ENCODE data around the gene NPHS1.
"Not testable (repeated sequence)": the region's sequence is repeated elsewhere in the genome, so short reads cannot be mapped to it uniquely, and the experiment has no call there.

NPHS1 gene

GRCh38 chr19:35811317-35812219, 40.7 kb downstream of the NPHS1 start:
- no peak for DNase-seq

- DNase-seq, result no peak
These were observed 44.7 kb downstream of the NPHS1 start for GRCh38 chr19:35807633-35808032.

GRCh38 chr19:35806597-35806996, 45.7 kb downstream of the NPHS1 start:
- DNase-seq, result no peak

GRCh38 chr19:35805526-35806102, 46.7 kb downstream of the NPHS1 start:
- DNase-seq, result no peak

- no peak for DNase-seq
These were observed 50.5 kb downstream of the NPHS1 start for GRCh38 chr19:35801828-35802227.

GRCh38 chr19:35797663-35798062, 54.6 kb downstream of the NPHS1 start:
- DNase-seq, result no peak

GRCh38 chr19:35796645-35797542, 55.4 kb downstream of the NPHS1 start:
- no peak for DNase-seq

GRCh38 chr19:35795564-35795963, 56.7 kb downstream of the NPHS1 start:
- not testable (repeated sequence) for DNase-seq

GRCh38 chr19:35793381-35794165, 58.7 kb downstream of the NPHS1 start:
- no peak for DNase-seq

- no peak for DNase-seq
These were observed 59.4 kb downstream of the NPHS1 start for GRCh38 chr19:35792888-35793287.

- no peak for DNase-seq
These were observed 60.0 kb downstream of the NPHS1 start for GRCh38 chr19:35792312-35792711.

- DNase-seq, result no peak
These were observed 60.5 kb downstream of the NPHS1 start for GRCh38 chr19:35791814-35792279.

- no peak for DNase-seq
These were observed 61.1 kb downstream of the NPHS1 start for GRCh38 chr19:35790981-35791813.

GRCh38 chr19:35789978-35790944, 62.0 kb downstream of the NPHS1 start:
- DNase-seq, result no peak

GRCh38 chr19:35789195-35789977, 62.9 kb downstream of the NPHS1 start:
- DNase-seq, result no peak

- no peak for DNase-seq
These were observed 63.9 kb downstream of the NPHS1 start for GRCh38 chr19:35788205-35788960.

- no peak for DNase-seq
These were observed 65.0 kb downstream of the NPHS1 start for GRCh38 chr19:35787227-35787799.

All from MV-4-11 (cell line).